Activated gamma-delta T cell treated with anti-CD3 and anti-CD28 coated beads, Interleukin-2, amount 50 U/mL, for 16 hours (primary cell): Measurements from ENCODE around the gene GLYATL3.

Experiments used
- DNase-seq: peaks from one replicate; pipeline ENCODE4 v3.0.0-alpha.2; 2020; ENCODE audit warnings: low read depth

Gene GLYATL3

DNA sequence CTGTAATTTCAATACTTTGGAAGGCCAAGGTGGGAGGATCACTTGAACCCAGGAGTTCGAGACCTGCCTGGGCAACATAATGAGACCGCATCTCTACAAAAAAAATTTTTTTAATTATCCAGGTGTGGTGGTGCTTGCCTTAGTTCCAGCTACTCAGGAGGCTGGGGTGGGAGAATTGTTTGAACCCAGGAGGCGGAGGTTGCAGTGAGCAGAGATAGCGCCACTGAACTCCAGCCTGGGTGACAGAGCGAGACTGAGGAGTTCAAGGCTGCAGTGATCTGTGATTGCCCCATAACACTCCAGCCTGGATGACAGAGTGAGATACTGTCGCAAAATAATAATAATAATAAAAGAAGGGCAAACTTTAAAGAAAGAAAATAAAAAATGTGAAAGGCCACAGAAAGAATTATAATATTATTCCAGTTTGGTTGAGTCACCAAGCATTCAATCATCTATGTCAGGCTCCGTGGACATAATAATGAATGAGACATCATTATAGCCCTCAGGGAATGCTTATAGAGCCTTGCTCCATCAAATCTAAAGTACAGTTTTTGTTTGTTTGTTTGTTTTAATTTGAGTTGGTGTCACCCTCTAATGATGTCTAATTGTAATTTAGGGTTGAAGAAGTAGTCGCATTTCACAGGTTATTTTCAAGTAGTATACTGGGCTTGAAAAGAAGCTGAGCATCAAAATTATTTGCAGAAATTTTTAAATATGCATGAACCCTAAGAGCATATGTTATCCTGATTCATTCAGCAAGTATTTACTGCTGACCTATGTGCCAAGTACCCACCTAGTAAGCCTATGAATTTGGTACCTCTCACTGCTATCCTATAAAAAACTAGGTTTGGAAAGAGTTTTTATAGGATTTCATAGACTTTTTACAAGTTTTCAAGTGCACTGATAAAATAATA is 15.1 kb downstream of the GLYATL3 start:
- DNase-seq: no peak

DNA sequence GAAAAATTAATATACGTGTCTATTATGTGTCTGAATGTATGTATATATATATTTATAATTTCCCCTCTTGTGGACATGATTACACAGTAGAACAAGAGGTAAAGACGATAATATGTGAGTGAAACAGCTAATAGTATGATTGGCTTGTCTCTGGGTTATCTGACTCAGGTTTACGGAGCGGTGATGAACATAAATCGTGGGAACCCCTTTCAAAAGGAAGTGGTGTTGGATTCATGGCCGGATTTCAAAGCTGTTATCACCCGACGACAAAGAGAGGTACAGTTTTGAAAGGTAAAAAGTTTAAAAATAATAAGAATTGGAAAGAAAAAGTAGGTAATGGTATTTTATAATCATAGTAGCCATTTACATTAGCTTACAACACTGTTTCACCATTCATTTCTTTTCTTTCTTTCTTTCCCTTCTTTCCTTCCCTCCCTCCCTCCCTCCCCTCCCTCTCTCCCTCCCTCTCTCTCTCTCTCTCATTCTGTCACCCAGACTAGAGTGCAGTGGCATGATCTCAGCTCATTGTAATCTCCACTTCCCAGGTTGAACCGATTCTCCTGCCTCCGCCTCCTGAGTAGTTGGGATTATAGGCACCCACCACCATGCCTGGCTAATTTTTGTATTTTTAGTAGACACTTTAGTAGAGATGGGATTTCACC is 15.9 kb downstream of the GLYATL3 start:
- no peak for DNase-seq

DNA sequence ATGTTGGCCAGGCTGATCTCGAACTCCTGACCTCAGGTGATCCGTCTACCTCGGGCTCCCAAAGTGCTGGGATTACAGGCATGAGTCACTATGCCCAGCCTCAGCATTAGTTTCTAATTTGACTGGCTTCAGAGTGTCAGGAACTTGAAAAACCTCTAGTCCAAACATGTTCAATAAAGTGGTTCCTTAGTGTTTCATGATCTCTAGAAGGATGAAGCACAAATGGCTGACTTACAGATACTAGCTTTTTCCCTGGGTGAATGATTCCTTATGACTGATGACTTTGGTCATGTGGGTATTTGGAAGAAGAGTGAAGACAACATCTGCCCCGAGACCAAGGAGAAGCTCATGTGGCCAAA is 16.4 kb downstream of the GLYATL3 start:
- no peak for DNase-seq

DNA sequence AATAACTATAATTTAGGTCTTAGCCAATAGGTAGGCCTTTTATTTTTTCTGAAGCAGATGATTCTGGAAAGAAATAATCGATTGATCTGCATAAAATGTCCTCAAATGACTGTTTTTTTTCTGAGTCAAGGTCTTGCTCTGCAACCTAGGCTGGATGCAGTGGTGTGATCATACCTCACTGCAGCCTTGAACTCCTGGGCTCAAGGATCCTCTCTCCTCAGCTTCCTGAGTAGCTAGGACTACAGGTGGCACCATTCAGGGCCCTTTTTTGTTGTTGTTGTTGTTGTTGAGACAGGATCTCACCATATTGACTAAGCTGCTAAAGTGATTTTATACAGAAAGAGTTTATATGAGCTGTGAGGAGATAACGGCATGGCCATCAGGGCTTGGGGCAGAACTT is 18.2 kb downstream of the GLYATL3 start:
- DNase-seq: no peak

DNA sequence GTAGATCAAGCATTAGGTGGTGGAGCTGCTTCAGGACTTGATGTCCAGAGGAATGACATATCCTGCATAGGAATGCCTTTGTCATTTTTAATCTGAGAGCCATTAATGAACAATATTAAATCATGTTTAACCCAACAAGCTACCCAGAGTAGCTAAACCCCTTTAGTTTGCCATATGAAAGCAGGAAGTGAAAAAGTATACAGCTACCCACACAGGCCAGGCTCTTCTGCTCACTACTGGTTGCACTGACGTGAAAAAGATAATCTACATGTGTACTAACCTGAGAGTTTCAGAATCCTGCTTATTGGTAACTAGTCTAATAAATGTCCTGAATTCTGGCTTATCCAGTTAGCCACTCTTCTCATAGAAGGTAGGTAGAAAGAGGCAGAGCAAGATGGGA is 19.9 kb downstream of the GLYATL3 start:
- no peak for DNase-seq

DNA sequence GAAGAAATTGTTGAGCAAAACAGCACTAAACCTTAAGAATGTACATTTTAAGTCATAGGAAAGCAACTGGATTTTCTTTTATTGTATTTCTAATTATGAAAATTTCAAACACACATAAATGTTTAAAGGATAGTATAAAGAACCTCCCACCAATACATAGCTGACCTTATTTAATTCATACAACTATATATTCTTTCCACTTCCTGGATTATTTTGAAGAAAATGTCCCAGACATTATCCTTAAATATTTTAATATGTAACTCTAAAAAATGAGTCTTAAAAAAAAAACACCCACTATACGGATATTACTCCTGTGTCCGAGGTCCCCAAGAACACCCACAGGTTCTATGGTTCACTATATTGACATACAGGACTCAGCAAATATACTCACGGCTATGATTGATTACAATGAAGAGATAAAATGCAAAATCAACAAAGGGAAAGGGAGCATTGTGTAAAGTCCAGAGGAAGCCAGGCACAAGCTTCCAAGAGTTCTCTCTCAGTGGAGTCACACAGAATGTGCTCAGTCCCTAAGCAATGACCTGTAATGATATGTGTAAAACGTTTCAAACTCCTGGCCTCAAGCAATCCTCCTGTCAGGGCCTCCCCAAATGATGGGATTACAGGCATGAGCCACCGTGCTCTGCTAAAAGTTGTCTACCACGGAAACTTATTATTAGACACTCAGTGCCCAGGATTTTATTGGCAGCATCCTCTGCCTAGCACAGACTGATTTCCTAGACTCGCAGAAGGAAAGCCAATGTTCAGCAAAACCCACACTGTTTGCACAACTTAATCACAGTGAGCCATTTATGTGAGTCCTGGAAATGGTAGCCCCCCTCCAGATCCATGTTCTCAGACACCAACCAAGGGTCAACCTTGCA is 23.2 kb downstream of the GLYATL3 start:
- DNase-seq: no peak

DNA sequence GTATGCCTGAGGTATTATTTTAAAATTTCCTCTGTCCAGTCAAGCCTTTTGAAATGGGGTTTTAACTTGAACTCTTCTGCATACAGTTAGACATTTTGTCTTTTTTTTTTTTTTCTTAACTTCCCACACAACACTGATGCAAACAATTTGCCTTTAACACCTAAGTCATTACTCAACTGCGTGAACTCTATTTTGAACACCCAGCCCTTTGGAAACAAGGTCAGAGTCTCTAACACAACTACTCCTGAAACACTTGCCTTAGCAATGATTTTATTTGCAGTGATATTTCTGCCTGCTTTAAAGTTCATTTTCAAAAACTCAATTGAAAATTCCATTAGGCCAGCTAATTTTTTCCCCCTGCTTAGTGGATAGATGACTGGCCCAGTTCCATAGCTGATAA is 24.2 kb downstream of the GLYATL3 start:
- no peak for DNase-seq

DNA sequence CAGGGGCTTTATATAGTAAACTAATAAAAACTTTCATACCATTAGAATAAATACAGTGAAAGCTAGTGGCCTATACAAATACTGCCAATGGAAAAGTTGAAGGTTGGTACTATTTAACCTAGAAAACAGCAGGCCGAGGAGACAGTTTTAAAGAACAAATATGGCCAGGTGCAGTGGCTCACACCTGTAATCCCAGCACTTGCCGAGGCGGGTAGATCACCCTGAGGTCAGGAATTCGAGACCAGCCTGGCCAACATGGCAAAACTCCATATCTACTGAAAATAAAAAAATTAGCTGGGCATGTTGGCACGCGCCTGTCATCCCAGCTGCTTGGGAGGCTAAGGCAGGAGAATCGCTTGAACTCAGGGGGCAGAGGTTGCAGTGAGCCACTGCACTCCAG is 24.8 kb downstream of the GLYATL3 start:
- no peak for DNase-seq

DNA sequence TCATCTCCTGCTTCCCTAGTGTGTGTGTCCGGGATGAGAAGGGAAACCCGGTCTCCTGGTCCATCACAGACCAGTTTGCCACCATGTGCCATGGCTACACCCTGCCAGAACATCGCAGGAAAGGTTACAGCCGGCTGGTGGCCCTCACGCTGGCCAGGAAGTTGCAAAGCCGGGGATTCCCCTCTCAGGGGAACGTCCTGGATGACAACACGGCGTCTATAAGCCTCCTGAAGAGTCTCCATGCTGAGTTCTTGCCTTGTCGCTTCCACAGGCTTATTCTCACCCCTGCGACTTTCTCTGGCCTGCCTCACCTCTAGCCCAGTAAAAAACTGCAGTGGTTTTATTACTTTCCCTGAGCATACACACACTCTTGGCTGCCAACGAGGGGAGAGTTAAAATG is 26.9 kb downstream of the GLYATL3 start:
- no peak for DNase-seq

DNA sequence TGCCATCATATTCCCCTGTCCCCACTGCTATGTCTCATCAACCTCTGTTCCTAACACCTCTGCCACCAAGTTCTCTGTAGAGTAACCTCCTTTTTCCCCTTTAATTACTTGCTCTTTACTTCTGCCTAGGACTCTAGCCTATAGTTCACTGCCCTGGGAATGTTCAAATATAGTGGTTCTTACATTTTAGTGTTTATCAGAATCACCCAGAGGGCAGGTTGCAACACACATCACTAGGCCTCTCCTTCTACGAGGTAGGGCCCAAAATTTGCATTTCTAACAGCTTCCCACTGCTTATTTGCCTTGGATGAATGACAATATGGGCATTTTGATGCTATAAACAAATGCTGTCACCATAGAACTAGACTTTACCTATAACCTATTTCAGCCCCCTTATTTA is 27.6 kb downstream of the GLYATL3 start:
- no peak for DNase-seq

DNA sequence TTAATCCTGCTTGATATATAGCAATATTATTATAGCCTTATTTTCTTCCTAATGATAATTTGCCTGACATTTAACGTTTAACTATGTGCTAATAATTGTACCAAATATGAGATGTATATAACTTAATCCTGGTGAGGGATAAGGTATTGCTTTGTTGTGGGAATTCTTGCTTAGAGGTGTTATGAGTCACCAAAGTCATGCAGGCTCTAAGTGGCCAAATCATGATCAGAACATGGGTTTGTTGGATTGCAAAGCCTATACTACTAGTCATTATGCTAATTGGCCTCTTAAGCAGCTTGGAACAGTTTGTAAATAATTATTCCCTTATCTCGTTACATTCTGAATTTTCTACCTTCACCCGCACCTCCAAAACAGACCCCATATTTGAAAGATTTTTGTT is 28.8 kb downstream of the GLYATL3 start:
- DNase-seq: no peak

DNA sequence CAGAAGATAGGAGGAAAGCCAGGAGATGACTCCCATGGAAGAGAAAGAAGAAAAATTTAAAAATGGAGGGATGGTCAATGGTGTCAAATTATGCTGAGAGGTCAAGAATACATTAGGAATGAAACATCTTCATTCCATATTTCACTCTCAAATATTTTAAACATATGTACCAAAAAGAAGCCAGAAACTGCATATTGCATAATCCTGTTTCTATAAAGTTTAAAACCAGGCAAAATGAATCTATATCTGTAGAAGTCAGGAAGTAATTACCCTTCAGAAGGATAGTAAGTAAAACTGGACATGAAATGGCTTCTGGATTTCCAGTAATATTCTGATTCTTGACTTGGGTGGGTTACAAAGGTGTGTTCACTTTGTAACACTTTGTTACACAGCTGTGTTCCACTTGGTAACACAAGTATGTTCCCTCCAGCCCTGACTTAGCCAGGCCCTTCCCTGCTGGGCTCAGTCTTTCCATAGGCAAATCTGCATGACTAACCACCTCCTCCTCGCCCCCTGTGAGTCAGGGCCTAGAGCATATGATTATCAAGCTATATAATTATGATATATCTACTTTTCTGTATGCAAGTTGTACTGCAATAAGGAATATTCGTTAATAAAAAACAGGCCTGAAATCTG is 30.5 kb downstream of the GLYATL3 start:
- no peak for DNase-seq

DNA sequence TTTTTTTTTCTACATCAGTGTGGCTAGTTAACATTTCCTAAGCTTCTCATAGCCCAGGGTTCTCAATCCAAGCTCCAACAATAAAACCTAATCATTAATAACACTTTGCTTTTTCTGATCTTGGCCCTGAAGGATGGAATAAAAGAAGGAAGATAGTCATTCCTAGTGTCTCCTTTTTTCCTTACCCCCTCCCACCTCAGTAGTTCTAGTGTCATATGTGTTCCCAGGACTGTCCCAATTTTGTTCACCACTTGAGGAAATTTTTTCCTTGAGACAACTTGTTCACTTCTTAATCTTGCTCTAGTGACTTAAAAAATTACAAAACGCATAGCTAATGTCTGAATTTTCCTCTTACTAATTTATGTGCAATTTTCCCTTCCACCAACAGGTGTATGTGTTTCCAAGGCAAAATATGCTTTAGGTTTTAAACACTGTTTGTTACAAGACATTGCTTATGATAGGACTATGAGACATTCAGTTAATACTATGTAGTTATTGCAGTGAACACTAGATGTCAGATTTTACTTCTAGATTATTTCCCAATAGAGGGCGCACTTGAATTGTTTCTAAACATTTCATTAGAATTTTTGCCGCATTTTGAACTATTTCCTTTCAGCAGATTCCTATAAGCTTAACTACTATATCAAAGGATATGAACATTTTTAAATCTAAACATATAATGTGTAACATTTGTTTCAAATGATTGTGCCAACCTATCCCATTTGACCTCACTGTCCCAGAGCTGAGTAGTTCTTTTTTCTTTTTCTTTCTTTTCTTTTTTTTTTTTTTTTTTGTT is 32.2 kb downstream of the GLYATL3 start:
- no peak for DNase-seq

DNA sequence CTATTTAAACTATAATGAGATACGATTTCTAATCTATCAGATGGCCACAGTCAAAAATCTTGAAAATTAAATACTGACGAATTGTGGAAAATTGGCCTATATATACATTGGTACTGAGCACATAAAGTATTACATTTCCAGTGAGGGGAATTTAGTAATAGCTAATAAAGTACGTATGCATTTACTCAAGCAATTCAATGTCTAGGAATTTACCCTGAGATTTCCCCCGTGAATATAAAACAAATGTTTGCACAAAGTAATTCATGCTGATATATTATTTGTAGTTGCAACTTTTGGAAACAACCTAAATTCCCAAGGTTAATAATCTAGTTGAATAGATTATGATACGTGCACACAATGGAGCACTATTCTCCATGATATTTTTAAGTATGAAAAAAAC is 36.1 kb downstream of the GLYATL3 start:
- no peak for DNase-seq

DNA sequence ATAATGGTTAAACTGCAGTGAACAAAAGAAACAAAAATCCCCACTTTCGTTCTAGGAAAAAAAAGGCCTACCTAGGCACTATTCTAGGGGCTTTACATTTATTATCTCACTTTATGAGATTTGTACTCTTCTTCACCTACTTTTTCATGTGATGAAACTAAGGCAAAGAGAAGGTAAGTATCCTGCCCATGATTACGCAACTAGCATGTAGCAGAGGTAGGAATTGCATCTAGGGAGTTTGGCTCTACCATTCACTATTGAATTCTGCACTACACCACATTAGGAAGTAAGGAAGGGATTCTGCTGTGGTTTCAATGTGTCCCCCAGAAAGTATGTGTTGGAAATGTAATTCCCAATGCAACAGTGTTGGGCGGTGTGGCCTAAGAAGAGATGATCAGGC is 39.4 kb downstream of the GLYATL3 start:
- DNase-seq: no peak

DNA sequence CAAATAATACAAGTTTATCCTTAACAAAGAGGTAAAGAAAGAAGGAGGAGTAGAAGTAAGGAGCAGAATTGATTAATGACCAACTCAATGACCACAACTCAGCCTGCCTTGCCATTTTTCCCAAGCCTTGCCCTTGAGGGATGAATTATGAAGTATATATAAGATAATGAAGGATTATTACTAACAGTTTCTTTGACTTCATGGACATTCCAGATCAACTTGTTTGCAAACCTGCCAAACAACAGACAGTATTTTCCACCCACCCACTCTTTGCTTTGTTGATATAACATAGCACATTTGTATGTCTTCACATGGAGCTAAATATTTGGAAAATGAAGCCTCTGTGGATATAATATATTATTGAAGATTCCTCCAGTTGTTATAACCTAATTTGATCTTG is 40.9 kb downstream of the GLYATL3 start:
- DNase-seq: no peak

DNA sequence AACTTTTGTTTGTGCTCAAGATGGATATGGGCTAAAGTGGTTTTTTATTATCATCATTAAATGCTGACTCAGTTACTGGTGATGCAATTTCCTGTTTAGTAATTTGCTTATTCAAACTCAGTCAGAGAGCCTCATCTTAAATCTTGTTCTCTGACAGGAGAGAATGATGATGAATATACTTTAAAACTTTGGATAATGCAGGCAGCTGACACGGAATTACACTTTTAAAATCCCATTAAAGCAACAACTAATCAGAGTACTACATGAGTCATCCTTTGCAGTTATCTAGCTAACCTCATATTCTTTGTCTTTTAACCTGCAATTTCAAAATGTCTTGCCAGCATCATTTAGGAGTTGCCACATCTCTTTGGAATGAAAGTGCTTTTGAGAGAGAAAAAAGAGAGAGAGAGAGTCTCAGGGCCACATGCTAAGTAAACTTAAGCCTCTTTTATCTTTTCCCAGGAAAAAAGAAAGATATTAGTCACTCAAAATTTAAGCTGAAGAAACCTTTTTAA is 41.5 kb downstream of the GLYATL3 start:
- no peak for DNase-seq

DNA sequence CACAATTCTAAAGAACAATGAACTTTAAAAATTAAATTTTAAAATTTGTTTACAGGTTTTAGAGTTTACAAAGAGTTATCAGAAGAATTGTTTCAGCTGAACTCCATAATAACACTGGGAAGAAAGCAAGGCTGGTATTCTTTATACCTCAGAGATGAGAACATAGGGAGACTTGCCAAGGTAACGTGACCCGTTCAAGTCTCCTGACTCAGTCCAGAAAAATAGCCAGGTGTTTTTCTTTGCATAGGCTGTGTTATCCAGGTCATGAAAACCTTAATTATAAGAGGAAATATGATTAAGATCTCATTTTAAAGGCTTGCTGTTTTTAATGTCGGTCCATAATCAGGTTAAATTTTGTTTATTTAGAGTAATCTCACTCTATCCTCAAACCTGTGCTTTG is 42.2 kb downstream of the GLYATL3 start:
- DNase-seq: no peak

DNA sequence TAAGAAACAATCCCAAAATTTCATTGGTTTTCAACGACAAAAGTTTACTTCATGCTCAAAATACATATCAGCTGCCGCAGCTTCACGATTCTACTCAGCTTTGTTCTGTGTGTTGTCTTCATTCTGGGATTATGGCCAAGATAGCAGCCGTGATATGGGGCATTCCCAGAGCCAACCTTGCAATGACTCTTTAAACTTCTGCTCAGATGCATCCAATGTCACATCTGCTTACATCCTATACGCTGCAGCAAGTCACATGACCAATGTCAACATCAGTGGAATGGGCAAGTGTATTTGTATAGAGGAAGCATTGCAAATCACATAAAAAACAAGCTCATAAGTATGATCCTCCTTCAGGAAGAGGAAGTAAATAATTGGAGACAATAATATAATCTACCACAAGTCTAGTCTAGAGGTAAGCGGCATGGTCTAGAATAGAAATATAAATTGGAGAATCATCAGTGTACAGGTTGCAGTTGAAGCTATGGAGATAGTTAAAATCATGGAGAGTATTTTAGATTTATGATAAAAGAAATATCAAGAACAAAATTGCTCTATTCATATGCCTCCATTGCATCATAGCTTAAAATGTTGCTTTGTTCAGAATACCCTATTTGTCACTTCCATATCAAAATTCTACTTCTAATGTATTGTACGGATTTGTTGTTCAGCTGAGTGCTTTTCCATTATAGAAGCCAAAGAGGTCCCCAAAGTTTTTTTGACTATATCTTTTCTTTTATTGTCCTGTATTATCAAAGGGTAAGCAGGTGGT is 43.5 kb downstream of the GLYATL3 start:
- no peak for DNase-seq

DNA sequence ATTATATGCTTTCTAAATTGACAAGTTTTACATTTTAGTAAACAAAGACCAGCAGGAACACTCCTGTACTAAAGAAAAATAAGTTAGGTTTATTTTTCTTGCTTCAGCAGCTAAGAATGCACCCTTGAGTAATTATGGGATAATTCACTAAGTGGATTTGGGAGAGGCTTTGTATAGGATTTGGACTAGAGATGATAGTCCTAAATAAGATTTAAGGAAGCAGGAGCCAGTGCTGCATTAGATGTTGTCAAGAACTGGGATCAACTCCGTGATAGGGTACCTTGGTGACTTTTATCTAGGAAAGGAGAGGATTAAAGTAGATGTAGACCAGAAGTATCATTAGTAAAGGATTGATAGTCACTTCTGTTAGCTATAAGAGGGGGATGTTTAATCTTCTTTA is 46.6 kb downstream of the GLYATL3 start:
- no peak for DNase-seq
